ENCODE measurements around the gene GCK.

DNA sequence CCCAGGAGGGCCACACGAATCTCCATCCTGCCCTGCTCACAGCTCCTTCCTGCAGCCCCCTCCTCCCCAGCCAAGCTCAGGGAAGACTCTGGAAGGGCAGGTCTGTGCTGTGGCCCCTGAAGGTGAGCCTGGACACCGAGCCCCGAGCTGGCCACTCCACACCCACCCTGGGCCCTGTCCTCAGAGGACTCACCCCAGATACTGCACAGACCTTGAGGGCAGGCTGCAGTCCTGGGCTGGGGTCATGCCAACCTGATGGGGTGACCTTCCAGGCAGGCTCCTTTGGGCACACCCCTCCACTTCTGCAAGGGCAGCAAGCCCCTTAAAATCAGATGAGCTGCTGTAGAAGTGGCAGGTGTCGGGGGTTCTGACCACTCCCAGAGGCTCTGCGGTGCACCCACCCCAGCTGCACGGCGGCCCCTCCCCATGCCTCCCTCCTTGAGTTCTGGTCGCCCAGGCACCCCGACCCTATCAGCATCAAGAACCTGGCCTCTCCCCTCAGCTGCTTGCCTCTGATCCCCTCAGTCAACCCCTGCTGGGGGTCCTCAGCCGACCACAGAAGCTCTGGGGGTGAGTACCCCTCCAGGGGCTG lies 35.8 kb upstream of the GCK start:
- TF ChIP-seq SP1 (IDR thresholded peaks at IDR 0.05) (no peak), ZNF384 (IDR thresholded peaks at IDR 0.05) (no peak), FOXM1 (IDR thresholded peaks at IDR 0.05; ENCODE audit: borderline replicate concordance) (no peak), SUZ12 (IDR thresholded peaks at IDR 0.05) (no peak), ELF4 (IDR thresholded peaks at IDR 0.05) (no peak), HDGF (IDR thresholded peaks at IDR 0.05; ENCODE audit: borderline replicate concordance) (no peak), TARDBP (IDR thresholded peaks at IDR 0.05) (no peak), FOXA1 (IDR thresholded peaks at IDR 0.05) (no peak)
